ENCODE measurements around the gene MOBP. TPM values are rescaled to one million over a fixed set of nuclear protein-coding genes. Genes with fewer than 3 reads are reported as not detected.

Gene MOBP
- total RNA-seq, 1 experiment from 2014 or later, result not detected

- Histone ChIP-seq H4K20me1 (ENCODE audit: low read length) (no peaks in the 10 kb centered on the region), H3F3A (ENCODE audit: low read length, unreplicated experiment) (no peaks in the 10 kb centered on the region), H3K9ac (ENCODE audit: low read length) (no peak overlapping the region), H2AFZ (ENCODE audit: low read length) (no peak overlapping the region), H3K79me2 (ENCODE audit: low read length) (no peaks in the 10 kb centered on the region), H3K9me2 (replicated peaks; ENCODE audit: low read length) (no peaks in the 10 kb centered on the region), H3K4me2 (ENCODE audit: low read length) (no peak overlapping the region), H3K27ac (ENCODE audit: low read length) (no peak overlapping the region), H3K36me3 (ENCODE audit: low read depth, low read length) (no peaks in the 10 kb centered on the region), H3K4me1 (ENCODE audit: insufficient read depth, low read length) (no peaks in the 10 kb centered on the region), H3K27me3 (ENCODE audit: low read length) (peaks cover 31% of the 10 kb centered on the region), H3K9me3 (ENCODE audit: low read length) (no peaks in the 10 kb centered on the region), H3K4me3 (ENCODE audit: low read length) (no peak overlapping the region)
- no peak for TF ChIP-seq CTCF (conservative IDR thresholded peaks at IDR 0.05; ENCODE audit: low read depth, low read length)
- no peak for TF ChIP-seq EZH2 (IDR thresholded peaks at IDR 0.05; ENCODE audit: low read length, unreplicated experiment)
- TF ChIP-seq EZH2phosphoT487 (IDR thresholded peaks at IDR 0.05; ENCODE audit: borderline replicate concordance, low read length), result no peak
- ATAC-seq, result no peak
- ChIA-PET CTCF (no interaction called here), POLR2A (ENCODE audit: unreplicated experiment) (no interaction called here)
- intact Hi-C loops (cut with micrococcal nuclease), result no loop called here
- BruUV-seq (replicated peaks), result no TSS peak
- DNase-seq, result no peak
Observed at GRCh38 chr3:39521456-39521855, 54.0 kb downstream of the MOBP start.

- Histone ChIP-seq H3K9me3 (ENCODE audit: low read length) (no peaks in the 10 kb centered on the region), H3F3A (ENCODE audit: low read length, unreplicated experiment) (no peaks in the 10 kb centered on the region), H3K4me1 (ENCODE audit: insufficient read depth, low read length) (no peaks in the 10 kb centered on the region), H2AFZ (ENCODE audit: low read length) (no peak overlapping the region), H3K4me2 (ENCODE audit: low read length) (no peak overlapping the region), H3K4me3 (ENCODE audit: low read length) (no peak overlapping the region), H3K9ac (ENCODE audit: low read length) (no peak overlapping the region), H3K27me3 (ENCODE audit: low read length) (peaks cover 25% of the 10 kb centered on the region; the same call in 1 of the 2 replicates), H3K27ac (ENCODE audit: low read length) (no peak overlapping the region), H3K36me3 (ENCODE audit: low read depth, low read length) (no peaks in the 10 kb centered on the region), H3K79me2 (ENCODE audit: low read length) (no peaks in the 10 kb centered on the region), H3K9me2 (replicated peaks; ENCODE audit: low read length) (no peaks in the 10 kb centered on the region), H4K20me1 (ENCODE audit: low read length) (no peaks in the 10 kb centered on the region)
- intact Hi-C loops (cut with micrococcal nuclease), result no loop called here
- ChIA-PET POLR2A (ENCODE audit: unreplicated experiment) (no interaction called here), CTCF (no interaction called here)
- no TSS peak for BruUV-seq (replicated peaks)
- no peak for ATAC-seq
- no peak for TF ChIP-seq EZH2phosphoT487 (IDR thresholded peaks at IDR 0.05; ENCODE audit: borderline replicate concordance, low read length)
- no peak for TF ChIP-seq EZH2 (IDR thresholded peaks at IDR 0.05; ENCODE audit: low read length, unreplicated experiment)
- no peak for TF ChIP-seq CTCF (conservative IDR thresholded peaks at IDR 0.05; ENCODE audit: low read depth, low read length)
- no peak for DNase-seq
Observed at GRCh38 chr3:39524107-39524506, 56.6 kb downstream of the MOBP start.

GRCh38 chr3:39528844-39529243 lies 61.4 kb downstream of the MOBP start:
- BruUV-seq (replicated peaks), result no TSS peak
- POLR2A ChIA-PET (ENCODE audit: unreplicated experiment), result no interaction called here
- intact Hi-C loops (cut with micrococcal nuclease), result no loop called here

More at GRCh38 chr3:39528844-39529243, 61.4 kb downstream of the MOBP start:
- H3K4me1 ChIP-seq (ENCODE audit: insufficient read depth, low read length), result no peaks in the 10 kb centered on the region
- no peaks in the 10 kb centered on the region for H3K9me2 ChIP-seq (replicated peaks; ENCODE audit: low read length)
- no peak for ATAC-seq
- H3K27me3 ChIP-seq (ENCODE audit: low read length), result 0 out of 2 replicates have a peak, but pooled peaks cover 5% of the 10 kb centered on the region
- no peak overlapping the region for H2AFZ ChIP-seq (ENCODE audit: low read length)
- CTCF ChIA-PET, result no interaction called here
- no peaks in the 10 kb centered on the region for H3K36me3 ChIP-seq (ENCODE audit: low read depth, low read length)
- no peak overlapping the region for H3K27ac ChIP-seq (ENCODE audit: low read length)
- no peaks in the 10 kb centered on the region for H3K79me2 ChIP-seq (ENCODE audit: low read length)
- no peaks in the 10 kb centered on the region for H4K20me1 ChIP-seq (ENCODE audit: low read length)
- no peak overlapping the region for H3K4me2 ChIP-seq (ENCODE audit: low read length)
- no peaks in the 10 kb centered on the region for H3F3A ChIP-seq (ENCODE audit: low read length, unreplicated experiment)
- TF ChIP-seq EZH2 (IDR thresholded peaks at IDR 0.05; ENCODE audit: low read length, unreplicated experiment) (no peak), CTCF (conservative IDR thresholded peaks at IDR 0.05; ENCODE audit: low read depth, low read length) (no peak), EZH2phosphoT487 (IDR thresholded peaks at IDR 0.05; ENCODE audit: borderline replicate concordance, low read length) (no peak)
- no peak overlapping the region for H3K9ac ChIP-seq (ENCODE audit: low read length)
- no peak for DNase-seq
- H3K4me3 ChIP-seq (ENCODE audit: low read length), result no peak overlapping the region
- H3K9me3 ChIP-seq (ENCODE audit: low read length), result no peaks in the 10 kb centered on the region

Measured in PC-3 (cell line).